Measurements from ENCODE around the gene KCNJ9. TPM values are rescaled to one million over a fixed set of nuclear protein-coding genes. Genes with fewer than 3 reads are reported as not detected.

The KCNJ9 gene
- total RNA-seq, 1 experiment from 2014 or later = not detected

GRCh38 chr1:160045653-160046052 is 35.7 kb upstream of the KCNJ9 start:
- no peak for DNase-seq
- Mint-ChIP-seq H3K27me3 (ENCODE audit: unreplicated experiment) (peaks cover 74% of the 10 kb centered on the region), H3K9me3 (ENCODE audit: low read depth, unreplicated experiment) (no peaks in the 10 kb centered on the region), H3K36me3 (ENCODE audit: insufficient read depth, unreplicated experiment) (no peaks in the 10 kb centered on the region), H3K4me1 (ENCODE audit: low read depth, unreplicated experiment) (peaks cover 8% of the 10 kb centered on the region), H3K4me3 (ENCODE audit: low read depth, unreplicated experiment) (no peak overlapping the region), H3K27ac (ENCODE audit: unreplicated experiment) (no peak overlapping the region)
- BruUV-seq (replicated peaks) = no TSS peak
- CTCF ChIA-PET = interaction anchor here (1.5 to 1.6 kb wide), 4 partner anchors 13 to 148 kb away, joined by 3 to 21 read pairs (median 4); partner anchors contain the start of gene KCNJ10
- intact Hi-C loops (cut with micrococcal nuclease; ENCODE audit: unreplicated experiment) = loop anchor here (1.0 to 2.0 kb wide), 2 partner anchors 33 to 207 kb away; no protein-coding TSS in a partner anchor
- no peak for TF ChIP-seq CTCF (IDR thresholded peaks at IDR 0.05; ENCODE audit: unreplicated experiment)

- TF ChIP-seq CTCF (IDR thresholded peaks at IDR 0.05; ENCODE audit: unreplicated experiment) = peak; percentile 66
- intact Hi-C loops (cut with micrococcal nuclease; ENCODE audit: unreplicated experiment) = loop anchor here (1.0 to 2.0 kb wide), 2 partner anchors 32 to 206 kb away; no protein-coding TSS in a partner anchor
- Mint-ChIP-seq H3K27me3 (ENCODE audit: unreplicated experiment) (peaks cover 84% of the 10 kb centered on the region), H3K36me3 (ENCODE audit: insufficient read depth, unreplicated experiment) (no peaks in the 10 kb centered on the region), H3K4me3 (ENCODE audit: low read depth, unreplicated experiment) (peak overlapping the region; percentile 9), H3K9me3 (ENCODE audit: low read depth, unreplicated experiment) (no peaks in the 10 kb centered on the region), H3K4me1 (ENCODE audit: low read depth, unreplicated experiment) (peaks cover 8% of the 10 kb centered on the region), H3K27ac (ENCODE audit: unreplicated experiment) (no peak overlapping the region)
- CTCF ChIA-PET = interaction anchor here (0.5 to 1.6 kb wide), 7 partner anchors 12 to 1217 kb away, joined by 3 to 21 read pairs (median 3); partner anchors contain the start of gene KCNJ10
- DNase-seq = peak; percentile 37
- no TSS peak for BruUV-seq (replicated peaks)
These were observed 34.7 kb upstream of the KCNJ9 start for GRCh38 chr1:160046494-160047110.

- CTCF ChIA-PET = interaction anchor here (0.5 to 1.6 kb wide), 7 partner anchors 15 to 1216 kb away, joined by 3 to 21 read pairs (median 4); partner anchors contain the start of genes KCNJ10 and PIGM
- Mint-ChIP-seq H3K27me3 (ENCODE audit: unreplicated experiment) (peaks cover 91% of the 10 kb centered on the region), H3K9me3 (ENCODE audit: low read depth, unreplicated experiment) (no peaks in the 10 kb centered on the region)
These were observed 34.0 kb upstream of the KCNJ9 start for GRCh38 chr1:160047111-160047991.

More at GRCh38 chr1:160047111-160047991, 34.0 kb upstream of the KCNJ9 start:
- Mint-ChIP-seq H3K27ac (ENCODE audit: unreplicated experiment) (no peak overlapping the region), H3K4me3 (ENCODE audit: low read depth, unreplicated experiment) (peak overlapping the region; percentile 9), H3K4me1 (ENCODE audit: low read depth, unreplicated experiment) (peaks cover 8% of the 10 kb centered on the region), H3K36me3 (ENCODE audit: insufficient read depth, unreplicated experiment) (no peaks in the 10 kb centered on the region)
- no peak for TF ChIP-seq CTCF (IDR thresholded peaks at IDR 0.05; ENCODE audit: unreplicated experiment)
- intact Hi-C loops (cut with micrococcal nuclease; ENCODE audit: unreplicated experiment) = loop anchor here (2.0 kb wide), 1 partner anchor 31 kb away; no protein-coding TSS in a partner anchor
- BruUV-seq (replicated peaks) = no TSS peak
- DNase-seq = no peak

Data from Calu3 (cell line).